Measurements from ENCODE around the gene NLRP3. TPM values are rescaled to one million over a fixed set of nuclear protein-coding genes. Genes with fewer than 3 reads are reported as not detected.

The NLRP3 gene
- total and polyA plus RNA-seq, 2 experiments from 2014 or later: 0.42 TPM; not detected in 1

- TF ChIP-seq ZNF462 (CRISPR knock-in tag; IDR thresholded peaks at IDR 0.05) (no peak), JUNB (IDR thresholded peaks at IDR 0.05; ENCODE audit: unreplicated experiment) (no peak), ZNF331 (CRISPR knock-in tag; IDR thresholded peaks at IDR 0.05; ENCODE audit: low read depth) (no peak), CREB1 (CRISPR knock-in tag; IDR thresholded peaks at IDR 0.05; ENCODE audit: low read depth) (no peak), POLR2AphosphoS5 (IDR thresholded peaks at IDR 0.05; ENCODE audit: low read depth) (no peak), EZH2phosphoT487 (IDR thresholded peaks at IDR 0.05; ENCODE audit: unreplicated experiment) (no peak), ZNF114 (CRISPR knock-in tag; IDR thresholded peaks at IDR 0.05) (no peak), EZH2 (IDR thresholded peaks at IDR 0.05; ENCODE audit: low read depth, unreplicated experiment) (no peak), NANOG (IDR thresholded peaks at IDR 0.05; ENCODE audit: borderline replicate concordance) (no peak), STAT1 (IDR thresholded peaks at IDR 0.05; ENCODE audit: unreplicated experiment) (no peak)
- TF ChIP-seq, protein P1, sequence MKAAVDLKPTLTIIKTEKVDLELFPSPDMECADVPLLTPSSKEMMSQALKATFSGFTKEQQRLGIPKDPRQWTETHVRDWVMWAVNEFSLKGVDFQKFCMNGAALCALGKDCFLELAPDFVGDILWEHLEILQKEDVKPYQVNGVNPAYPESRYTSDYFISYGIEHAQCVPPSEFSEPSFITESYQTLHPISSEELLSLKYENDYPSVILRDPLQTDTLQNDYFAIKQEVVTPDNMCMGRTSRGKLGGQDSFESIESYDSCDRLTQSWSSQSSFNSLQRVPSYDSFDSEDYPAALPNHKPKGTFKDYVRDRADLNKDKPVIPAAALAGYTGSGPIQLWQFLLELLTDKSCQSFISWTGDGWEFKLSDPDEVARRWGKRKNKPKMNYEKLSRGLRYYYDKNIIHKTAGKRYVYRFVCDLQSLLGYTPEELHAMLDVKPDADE (IDR thresholded peaks at IDR 0.05): no peak
Observed at GRCh38 chr1:247441606-247442005, 25.6 kb downstream of the NLRP3 start (continued).
